ENCODE results near the gene NCAM2. TPM values are rescaled to one million over a fixed set of nuclear protein-coding genes. Genes with fewer than 3 reads are reported as not detected.

The NCAM2 gene
- total and polyA plus RNA-seq, 7 donors = 0.14 to 2.4 (median 0.62) TPM

DNA sequence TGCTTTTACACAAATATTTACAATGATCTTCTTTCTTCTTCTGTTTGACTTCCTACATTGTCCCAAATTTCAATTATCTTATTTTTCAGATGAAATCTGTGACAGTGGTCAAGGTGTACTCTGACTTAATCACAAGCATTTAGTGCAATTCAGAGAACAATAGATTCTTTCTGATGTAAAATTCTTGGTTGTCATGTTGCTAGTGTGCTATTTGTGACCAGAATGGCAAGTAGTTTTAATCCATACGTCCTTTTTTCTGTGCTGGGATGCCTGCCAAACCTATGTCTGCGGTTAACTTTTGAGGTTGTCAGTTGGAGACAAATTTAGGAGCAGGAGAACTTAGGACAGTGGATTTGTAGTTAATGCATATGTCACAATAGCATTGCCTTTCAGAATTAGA, 31.0 kb downstream of the NCAM2 start:
- DNase-seq = no peak
- Histone ChIP-seq H3K36me3 (ENCODE audit: insufficient read depth in 1 of 2, low read depth in 1 of 2) (no peaks in the 10 kb centered on the region), H3K9me3 (no peaks in the 10 kb centered on the region), H3K4me3 (no peak overlapping the region), H3K4me1 (no peaks in the 10 kb centered on the region), H3K27ac (no peak overlapping the region), H3K27me3 (ENCODE audit: insufficient read depth in 3 of 3, low read length in 2 of 3) (no peaks in the 10 kb centered on the region)
- intact Hi-C loops (cut with DNase I) = no loop called here
- 20 to 36% (median 33%) methylated on average over 2 of the region's 2 CpGs for WGBS, 3 donors
- ATAC-seq = no peak
- no peak for TF ChIP-seq CTCF (IDR thresholded peaks at IDR 0.05)

DNA sequence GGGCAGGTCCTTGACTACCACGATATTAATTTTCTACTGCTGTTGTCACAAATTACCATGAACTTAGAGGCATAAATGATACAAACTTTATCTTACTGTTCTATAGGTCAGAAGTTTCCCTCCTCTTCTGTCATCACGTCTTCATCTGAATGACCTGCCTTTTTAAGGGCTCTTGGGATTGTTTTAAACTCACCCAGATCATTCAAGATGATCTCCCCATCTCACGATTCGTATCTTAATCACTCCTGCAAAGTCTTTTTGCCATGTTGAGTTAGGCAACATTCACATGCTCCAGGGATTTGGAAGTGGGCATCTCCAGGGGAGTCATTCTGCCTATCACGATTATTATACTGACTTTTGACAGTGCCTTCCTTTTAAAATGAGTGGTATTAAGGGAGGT, 32.1 kb downstream of the NCAM2 start:
- DNase-seq = no peak
- 83 to 88% (median 84%) methylated on average over 5 of the region's 5 CpGs for WGBS, 3 donors
- Histone ChIP-seq H3K4me3 (no peak overlapping the region), H3K27me3 (ENCODE audit: insufficient read depth in 3 of 3, low read length in 2 of 3) (no peaks in the 10 kb centered on the region), H3K36me3 (ENCODE audit: insufficient read depth in 1 of 2, low read depth in 1 of 2) (no peaks in the 10 kb centered on the region), H3K27ac (no peak overlapping the region), H3K9me3 (no peaks in the 10 kb centered on the region), H3K4me1 (no peaks in the 10 kb centered on the region)
- no peak for ATAC-seq
- intact Hi-C loops (cut with DNase I) = no loop called here
- TF ChIP-seq CTCF (IDR thresholded peaks at IDR 0.05) = no peak

GRCh38 chr21:21034036-21034435, 35.8 kb downstream of the NCAM2 start:
- no peaks in the 10 kb centered on the region for H3K36me3 ChIP-seq (ENCODE audit: insufficient read depth in 1 of 2, low read depth in 1 of 2)
- no peak for ATAC-seq

GRCh38 chr21:21039624-21040170, 41.5 kb downstream of the NCAM2 start:
- Histone ChIP-seq H3K27me3 (ENCODE audit: insufficient read depth in 3 of 3, low read length in 2 of 3) (no peaks in the 10 kb centered on the region), H3K4me1 (no peaks in the 10 kb centered on the region), H3K9me3 (no peaks in the 10 kb centered on the region), H3K27ac (no peak overlapping the region), H3K4me3 (no peak overlapping the region), H3K36me3 (ENCODE audit: insufficient read depth in 1 of 2, low read depth in 1 of 2) (no peaks in the 10 kb centered on the region)
- DNase-seq = no peak
- peak in 1 of 4 donors; percentile 24 for ATAC-seq
- intact Hi-C loops (cut with DNase I) = no loop called here
- WGBS, 3 donors = 49 to 65% (median 52%) methylated on average over 6 of the region's 6 CpGs
- no peak for TF ChIP-seq CTCF (IDR thresholded peaks at IDR 0.05)

More at GRCh38 chr21:21034036-21034435, 35.8 kb downstream of the NCAM2 start:
- H3K4me1 ChIP-seq = no peaks in the 10 kb centered on the region
- no peaks in the 10 kb centered on the region for H3K9me3 ChIP-seq
- TF ChIP-seq CTCF (IDR thresholded peaks at IDR 0.05) = no peak
- no peak overlapping the region for H3K27ac ChIP-seq
- DNase-seq = no peak
- intact Hi-C loops (cut with DNase I) = no loop called here
- no peak overlapping the region for H3K4me3 ChIP-seq
- no peaks in the 10 kb centered on the region for H3K27me3 ChIP-seq (ENCODE audit: insufficient read depth in 3 of 3, low read length in 2 of 3)
- 92 to 93% (median 93%) methylated on average over 2 of the region's 2 CpGs for whole genome bisulfite sequencing, 3 donors

GRCh38 chr21:21045518-21045917, 47.3 kb downstream of the NCAM2 start:
- Histone ChIP-seq H3K27me3 (ENCODE audit: insufficient read depth in 3 of 3, low read length in 2 of 3) (no peaks in the 10 kb centered on the region), H3K36me3 (ENCODE audit: insufficient read depth in 1 of 2, low read depth in 1 of 2) (no peaks in the 10 kb centered on the region), H3K9me3 (no peaks in the 10 kb centered on the region), H3K4me3 (no peak overlapping the region), H3K27ac (no peak overlapping the region), H3K4me1 (no peaks in the 10 kb centered on the region)
- no peak for ATAC-seq
- intact Hi-C loops (cut with DNase I) = no loop called here
- no peak for DNase-seq
- no peak for TF ChIP-seq CTCF (IDR thresholded peaks at IDR 0.05)
- 58 to 64% (median 59%) methylated on average over 3 of the region's 3 CpGs for WGBS, 3 donors
